ENCODE data around the gene SPATS2.

Gene SPATS2

DNA sequence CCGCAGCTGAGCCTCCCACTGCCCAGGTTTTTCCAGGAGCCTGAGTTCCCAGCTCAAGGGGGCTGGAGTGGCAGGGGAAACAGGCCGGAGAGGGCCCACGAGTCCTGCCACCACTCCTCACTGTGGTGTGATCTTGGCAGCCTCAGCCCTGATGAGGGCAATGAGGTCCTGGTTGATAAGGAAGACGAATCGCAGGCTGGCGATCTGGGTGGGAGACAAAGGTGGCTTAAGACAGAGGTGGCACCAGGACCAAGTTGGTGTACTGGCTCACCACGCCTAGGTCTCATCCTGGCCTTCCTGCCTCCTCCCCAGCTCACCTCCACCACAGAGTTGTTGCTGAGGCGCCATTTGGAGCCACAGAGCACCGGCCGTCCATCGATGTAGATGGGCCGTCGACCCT is 191.3 kb downstream of the SPATS2 start:
- ChIA-PET CTCF (interaction anchor here (0.7 to 4.1 kb wide), 3 partner anchors 22 to 199 kb away, joined by 3 to 15 read pairs (median 4); no protein-coding TSS in a partner anchor), POLR2A (interaction anchor here (0.5 kb wide), 1 partner anchor 50 kb away, joined by 7 read pairs; no protein-coding TSS in a partner anchor)
- peaks cover 11 to 76% of the 10 kb centered on the region in 2 experiments for H3K36me3 ChIP-seq (ENCODE audit: control insufficient read depth in 2 of 2, insufficient read depth in 1 of 2, low read length in 2 of 2)

DNA sequence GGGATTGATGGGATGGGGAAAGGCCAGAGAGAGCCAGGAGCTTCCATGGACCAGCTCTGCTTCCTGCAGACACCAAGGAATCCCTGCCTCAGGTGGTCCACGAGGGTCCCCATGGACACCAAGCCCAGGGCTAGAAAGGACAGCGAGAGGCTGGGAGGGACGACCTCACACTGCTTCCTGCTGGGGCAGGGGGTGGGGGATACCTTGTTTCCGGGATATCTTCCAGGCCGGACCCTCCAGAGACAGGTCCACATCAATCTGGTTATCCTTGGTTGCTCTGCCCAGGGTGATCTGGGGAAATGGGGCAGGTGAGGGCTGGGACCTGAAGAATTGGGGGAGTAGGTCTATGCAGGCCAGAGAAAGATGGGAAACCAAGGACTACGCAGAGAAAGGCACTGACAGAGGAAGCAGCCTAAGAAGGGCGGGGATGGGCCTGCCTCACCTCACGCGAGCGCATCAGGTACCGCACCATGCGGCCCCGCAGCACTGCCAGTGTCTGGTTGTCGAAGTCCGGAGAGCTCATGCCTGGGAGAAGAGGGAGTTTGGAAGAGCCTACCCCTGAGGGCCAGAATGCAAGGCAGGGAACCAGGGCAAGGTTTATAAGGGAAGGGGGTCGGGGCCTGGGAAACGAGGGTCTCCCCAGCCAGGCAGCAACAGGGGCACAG is 191.9 kb downstream of the SPATS2 start:
- Histone ChIP-seq H3K27ac (ENCODE audit: extremely low read depth, low read depth, low read length) (no peak overlapping the region), H3K4me3 (ENCODE audit: low read depth, low read length) (no peak overlapping the region), H3K36me3 (ENCODE audit: control insufficient read depth in 2 of 2, insufficient read depth in 1 of 2, low read length in 2 of 2) (peaks cover 11 to 82% of the 10 kb centered on the region in 2 experiments), H3K9me3 (ENCODE audit: control insufficient read depth, insufficient read depth, low read depth, low read length) (no peaks in the 10 kb centered on the region), H3K4me1 (ENCODE audit: control insufficient read depth, insufficient read depth, low read length) (no peaks in the 10 kb centered on the region)
- ChIA-PET POLR2A (interaction anchor here (1.5 kb wide), 1 partner anchor 64 kb away, joined by 4 read pairs; the partner anchor contains the start of gene PRPF40B), CTCF (interaction anchor here (0.7 to 4.1 kb wide), 2 partner anchors 78 to 200 kb away, joined by 3 to 15 read pairs; no protein-coding TSS in a partner anchor)
- no peak for TF ChIP-seq KLF8 (tag by site-specific recombination; IDR thresholded peaks at IDR 0.05)
- TF ChIP-seq, protein P1, sequence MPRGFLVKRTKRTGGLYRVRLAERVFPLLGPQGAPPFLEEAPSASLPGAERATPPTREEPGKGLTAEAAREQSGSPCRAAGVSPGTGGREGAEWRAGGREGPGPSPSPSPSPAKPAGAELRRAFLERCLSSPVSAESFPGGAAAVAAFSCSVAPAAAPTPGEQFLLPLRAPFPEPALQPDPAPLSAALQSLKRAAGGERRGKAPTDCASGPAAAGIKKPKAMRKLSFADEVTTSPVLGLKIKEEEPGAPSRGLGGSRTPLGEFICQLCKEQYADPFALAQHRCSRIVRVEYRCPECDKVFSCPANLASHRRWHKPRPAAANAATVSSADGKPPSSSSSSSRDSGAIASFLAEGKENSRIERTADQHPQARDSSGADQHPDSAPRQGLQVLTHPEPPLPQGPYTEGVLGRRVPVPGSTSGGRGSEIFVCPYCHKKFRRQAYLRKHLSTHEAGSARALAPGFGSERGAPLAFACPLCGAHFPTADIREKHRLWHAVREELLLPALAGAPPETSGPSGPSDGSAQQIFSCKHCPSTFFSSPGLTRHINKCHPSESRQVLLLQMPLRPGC (tag by site-specific recombination; IDR thresholded peaks at IDR 0.05), result no peak
- TF ChIP-seq, protein P2, sequence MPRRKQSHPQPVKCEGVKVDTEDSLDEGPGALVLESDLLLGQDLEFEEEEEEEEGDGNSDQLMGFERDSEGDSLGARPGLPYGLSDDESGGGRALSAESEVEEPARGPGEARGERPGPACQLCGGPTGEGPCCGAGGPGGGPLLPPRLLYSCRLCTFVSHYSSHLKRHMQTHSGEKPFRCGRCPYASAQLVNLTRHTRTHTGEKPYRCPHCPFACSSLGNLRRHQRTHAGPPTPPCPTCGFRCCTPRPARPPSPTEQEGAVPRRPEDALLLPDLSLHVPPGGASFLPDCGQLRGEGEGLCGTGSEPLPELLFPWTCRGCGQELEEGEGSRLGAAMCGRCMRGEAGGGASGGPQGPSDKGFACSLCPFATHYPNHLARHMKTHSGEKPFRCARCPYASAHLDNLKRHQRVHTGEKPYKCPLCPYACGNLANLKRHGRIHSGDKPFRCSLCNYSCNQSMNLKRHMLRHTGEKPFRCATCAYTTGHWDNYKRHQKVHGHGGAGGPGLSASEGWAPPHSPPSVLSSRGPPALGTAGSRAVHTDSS (tag by site-specific recombination; IDR thresholded peaks at IDR 0.05), result no peak
- TF ChIP-seq, protein P3, sequence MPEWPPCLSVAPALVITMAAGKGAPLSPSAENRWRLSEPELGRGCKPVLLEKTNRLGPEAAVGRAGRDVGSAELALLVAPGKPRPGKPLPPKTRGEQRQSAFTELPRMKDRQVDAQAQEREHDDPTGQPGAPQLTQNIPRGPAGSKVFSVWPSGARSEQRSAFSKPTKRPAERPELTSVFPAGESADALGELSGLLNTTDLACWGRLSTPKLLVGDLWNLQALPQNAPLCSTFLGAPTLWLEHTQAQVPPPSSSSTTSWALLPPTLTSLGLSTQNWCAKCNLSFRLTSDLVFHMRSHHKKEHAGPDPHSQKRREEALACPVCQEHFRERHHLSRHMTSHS (tag by site-specific recombination; IDR thresholded peaks at IDR 0.05), result no peak
- TF ChIP-seq HOXC10 (CRISPR knock-in tag; IDR thresholded peaks at IDR 0.05), result no peak
- no peak for TF ChIP-seq ZNF214 (tag by site-specific recombination; IDR thresholded peaks at IDR 0.05; ENCODE audit: borderline replicate concordance)
- no peak for TF ChIP-seq OSR2 (tag by site-specific recombination; IDR thresholded peaks at IDR 0.05)
- TF ChIP-seq, protein P4, sequence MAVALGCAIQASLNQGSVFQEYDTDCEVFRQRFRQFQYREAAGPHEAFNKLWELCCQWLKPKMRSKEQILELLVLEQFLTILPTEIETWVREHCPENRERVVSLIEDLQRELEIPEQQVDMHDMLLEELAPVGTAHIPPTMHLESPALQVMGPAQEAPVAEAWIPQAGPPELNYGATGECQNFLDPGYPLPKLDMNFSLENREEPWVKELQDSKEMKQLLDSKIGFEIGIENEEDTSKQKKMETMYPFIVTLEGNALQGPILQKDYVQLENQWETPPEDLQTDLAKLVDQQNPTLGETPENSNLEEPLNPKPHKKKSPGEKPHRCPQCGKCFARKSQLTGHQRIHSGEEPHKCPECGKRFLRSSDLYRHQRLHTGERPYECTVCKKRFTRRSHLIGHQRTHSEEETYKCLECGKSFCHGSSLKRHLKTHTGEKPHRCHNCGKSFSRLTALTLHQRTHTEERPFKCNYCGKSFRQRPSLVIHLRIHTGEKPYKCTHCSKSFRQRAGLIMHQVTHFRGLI (tag by site-specific recombination; IDR thresholded peaks at IDR 0.05), result no peak
- TF ChIP-seq ZBTB7A (tag by site-specific recombination; IDR thresholded peaks at IDR 0.05; ENCODE audit: low read depth), result no peak
- TF ChIP-seq ZNF677 (tag by site-specific recombination; IDR thresholded peaks at IDR 0.05), result no peak
- no peak for TF ChIP-seq ZNF791 (tag by site-specific recombination; IDR thresholded peaks at IDR 0.05)
- no peak for TF ChIP-seq ZNF707 (tag by site-specific recombination; IDR thresholded peaks at IDR 0.05)
- no peak for TF ChIP-seq ZNF830 (tag by site-specific recombination; IDR thresholded peaks at IDR 0.05; ENCODE audit: low read depth)
- TF ChIP-seq ZIC2 (tag by site-specific recombination; IDR thresholded peaks at IDR 0.05), result no peak
- TF ChIP-seq ZNF529 (tag by site-specific recombination; IDR thresholded peaks at IDR 0.05; ENCODE audit: insufficient replicate concordance), result no peak

More for the DNA sequence above, 191.3 kb downstream of the SPATS2 start:
- no peak for TF ChIP-seq ZNF501 (tag by site-specific recombination; IDR thresholded peaks at IDR 0.05)
- TF ChIP-seq ZNF677 (tag by site-specific recombination; IDR thresholded peaks at IDR 0.05), result no peak
- TF ChIP-seq, protein P5, sequence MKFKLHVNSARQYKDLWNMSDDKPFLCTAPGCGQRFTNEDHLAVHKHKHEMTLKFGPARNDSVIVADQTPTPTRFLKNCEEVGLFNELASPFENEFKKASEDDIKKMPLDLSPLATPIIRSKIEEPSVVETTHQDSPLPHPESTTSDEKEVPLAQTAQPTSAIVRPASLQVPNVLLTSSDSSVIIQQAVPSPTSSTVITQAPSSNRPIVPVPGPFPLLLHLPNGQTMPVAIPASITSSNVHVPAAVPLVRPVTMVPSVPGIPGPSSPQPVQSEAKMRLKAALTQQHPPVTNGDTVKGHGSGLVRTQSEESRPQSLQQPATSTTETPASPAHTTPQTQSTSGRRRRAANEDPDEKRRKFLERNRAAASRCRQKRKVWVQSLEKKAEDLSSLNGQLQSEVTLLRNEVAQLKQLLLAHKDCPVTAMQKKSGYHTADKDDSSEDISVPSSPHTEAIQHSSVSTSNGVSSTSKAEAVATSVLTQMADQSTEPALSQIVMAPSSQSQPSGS (tag by site-specific recombination; IDR thresholded peaks at IDR 0.05; ENCODE audit: low read depth), result no peak
- TF ChIP-seq ZNF514 (tag by site-specific recombination; IDR thresholded peaks at IDR 0.05), result no peak
- TF ChIP-seq EGR2 (tag by site-specific recombination; IDR thresholded peaks at IDR 0.05; ENCODE audit: low read depth), result no peak
- no peak for TF ChIP-seq ZXDB (tag by site-specific recombination; IDR thresholded peaks at IDR 0.05)
- no peak for TF ChIP-seq ZNF248 (tag by site-specific recombination; IDR thresholded peaks at IDR 0.05)
- no peak for TF ChIP-seq ZNF621 (tag by site-specific recombination; IDR thresholded peaks at IDR 0.05)
- Histone ChIP-seq H3K9me3 (ENCODE audit: control insufficient read depth, insufficient read depth, low read depth, low read length) (no peaks in the 10 kb centered on the region), H3K27ac (ENCODE audit: extremely low read depth, low read depth, low read length) (no peak overlapping the region), H3K4me1 (ENCODE audit: control insufficient read depth, insufficient read depth, low read length) (no peaks in the 10 kb centered on the region), H3K4me3 (ENCODE audit: low read depth, low read length) (no peak overlapping the region)
